MCF 10A (cell line): ENCODE measurements around the gene IGBP1. TPM values are rescaled to one million over a fixed set of nuclear protein-coding genes. Genes with fewer than 3 reads are reported as not detected.

ENCODE experiments used
- BruUV-seq: library from RNA; stranded (reverse); fragments of 400-500 nt; replicated peaks from 2 replicates; lab custom pipeline; 2021; lab: Mats Ljungman, UMichigan
- CTCF ChIA-PET: fragments of 300-600 bp; sonication (Branson Sonifier 250); formaldehyde crosslinking; extraction: SDS; loops from one replicate; lab custom pipeline; 2021; ENCODE audit warnings: antibody characterized with exemption, inconsistent platforms; lab: Yijun Ruan, JAX
- POLR2A ChIA-PET: fragments of 300-600, 350-650 bp; sonication (Branson Sonifier 250); formaldehyde crosslinking; extraction: SDS; loops from one replicate; lab custom pipeline; 2020; ENCODE audit warnings: antibody characterized with exemption, inconsistent platforms; lab: Yijun Ruan, JAX
- DNase-seq: peaks from one replicate; pipeline ENCODE4 v3.0.0-alpha.2; 2018; ENCODE audit not compliant: unreplicated experiment
- H3K27ac Mint-ChIP-seq: one replicate; pipeline ENCODE4 v1.8.0; 2022; ENCODE audit warnings: mild to moderate bottlenecking, low read depth, mixed read lengths; ENCODE audit not compliant: unreplicated experiment
- H3K27me3 Mint-ChIP-seq: one replicate; pipeline ENCODE4 v1.8.0; 2022; ENCODE audit warnings: mixed read lengths; ENCODE audit not compliant: insufficient read depth, unreplicated experiment
- H3K36me3 Mint-ChIP-seq: one replicate; pipeline ENCODE4 v1.8.0; 2022; ENCODE audit warnings: mild to moderate bottlenecking, moderate library complexity, mixed read lengths; ENCODE audit not compliant: insufficient read depth, unreplicated experiment
- H3K4me1 Mint-ChIP-seq: one replicate; pipeline ENCODE4 v1.8.0; 2022; ENCODE audit warnings: mixed read lengths; ENCODE audit not compliant: insufficient read depth, unreplicated experiment
- H3K4me3 Mint-ChIP-seq: one replicate; pipeline ENCODE4 v1.8.0; 2022; ENCODE audit warnings: mild to moderate bottlenecking, moderate library complexity, mixed read lengths; ENCODE audit not compliant: unreplicated experiment
- H3K9me3 Mint-ChIP-seq: one replicate; pipeline ENCODE4 v1.8.0; 2022; ENCODE audit warnings: mixed read lengths; ENCODE audit not compliant: unreplicated experiment
- intact Hi-C: fragments of 100-400 bp; cut with micrococcal nuclease; formaldehyde crosslinking; loops from 2 replicates; pipeline ENCODE4 v1.14.1; 2022
- total RNA-seq: library from RNA; stranded (reverse); gene quantifications from 2 replicates; pipeline ENCODE4 v1.2.3, GENCODE V29; 2022
- TF ChIP-seq, protein P1 (sequence below): fragments of 200-600 bp; IDR thresholded peaks from one replicate; pipeline ENCODE4 v1.8.0; 2022; ENCODE audit warnings: antibody characterized with exemption, mild to moderate bottlenecking; ENCODE audit not compliant: unreplicated experiment

IGBP1 gene
- total RNA-seq, 1 experiment from 2014 or later: 36.3 TPM

DNA sequence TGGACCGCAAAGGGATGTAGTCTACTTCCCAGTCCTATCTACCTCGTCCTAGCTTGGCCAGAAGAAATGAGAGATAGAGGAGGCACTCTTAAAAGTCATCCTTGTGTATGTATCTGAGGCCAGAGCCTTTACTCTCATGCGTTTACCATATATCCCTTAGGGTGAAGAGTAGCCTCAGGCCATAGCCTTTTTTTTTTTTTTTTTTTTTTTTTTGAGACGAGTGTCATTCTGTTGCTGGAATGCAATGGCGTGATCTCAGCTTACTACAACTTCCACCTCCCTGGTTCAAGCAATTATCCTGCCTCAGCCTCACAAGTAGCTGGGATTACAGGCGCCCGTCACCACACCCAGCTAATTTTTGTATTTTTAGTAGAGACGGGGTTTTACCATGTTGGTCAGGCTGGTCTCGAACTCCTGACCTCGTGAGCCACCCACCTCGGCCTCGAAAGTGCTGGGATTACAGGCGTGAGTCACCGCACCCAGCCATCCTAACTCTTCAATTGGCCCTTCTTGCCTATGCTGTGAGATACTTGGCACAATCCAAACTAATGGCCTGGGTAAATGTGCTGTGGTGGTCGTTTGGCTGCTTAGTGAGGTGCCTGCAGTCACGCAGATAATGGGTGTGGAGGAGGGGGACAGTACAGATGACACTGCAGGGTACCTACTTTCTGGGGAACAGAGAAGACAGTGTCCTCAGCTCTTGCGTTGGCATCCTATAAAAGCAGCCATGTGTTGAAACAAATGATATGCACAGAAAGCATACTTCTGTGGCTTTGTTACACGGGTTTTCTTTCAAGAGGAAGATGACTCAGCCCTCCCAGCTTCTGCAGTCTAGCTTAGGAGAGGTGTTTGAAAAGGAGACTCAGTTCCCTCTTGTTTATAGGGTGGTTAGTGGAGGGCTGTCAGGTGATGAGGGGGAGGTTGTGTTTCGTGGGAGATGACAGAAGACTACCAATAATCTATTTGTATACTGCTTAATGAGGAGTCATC lies 33.6 kb downstream of the IGBP1 start:
- H3K27me3 Mint-ChIP-seq: peaks cover 38% of the 10 kb centered on the region
- DNase-seq: peak; percentile 38
- no peaks in the 10 kb centered on the region for H3K4me1 Mint-ChIP-seq
- POLR2A ChIA-PET: interaction anchor here (1.6 kb wide), 1 partner anchor 15 kb away, joined by 4 read pairs; no protein-coding TSS in a partner anchor
- H3K36me3 Mint-ChIP-seq: peaks cover 27% of the 10 kb centered on the region
- CTCF ChIA-PET: interaction anchor here (0.5 to 1.2 kb wide), 5 partner anchors 18 to 212 kb away, joined by 3 read pairs; no protein-coding TSS in a partner anchor
- no peaks in the 10 kb centered on the region for H3K9me3 Mint-ChIP-seq
- H3K27ac Mint-ChIP-seq: no peak overlapping the region
- TF ChIP-seq, protein P1, sequence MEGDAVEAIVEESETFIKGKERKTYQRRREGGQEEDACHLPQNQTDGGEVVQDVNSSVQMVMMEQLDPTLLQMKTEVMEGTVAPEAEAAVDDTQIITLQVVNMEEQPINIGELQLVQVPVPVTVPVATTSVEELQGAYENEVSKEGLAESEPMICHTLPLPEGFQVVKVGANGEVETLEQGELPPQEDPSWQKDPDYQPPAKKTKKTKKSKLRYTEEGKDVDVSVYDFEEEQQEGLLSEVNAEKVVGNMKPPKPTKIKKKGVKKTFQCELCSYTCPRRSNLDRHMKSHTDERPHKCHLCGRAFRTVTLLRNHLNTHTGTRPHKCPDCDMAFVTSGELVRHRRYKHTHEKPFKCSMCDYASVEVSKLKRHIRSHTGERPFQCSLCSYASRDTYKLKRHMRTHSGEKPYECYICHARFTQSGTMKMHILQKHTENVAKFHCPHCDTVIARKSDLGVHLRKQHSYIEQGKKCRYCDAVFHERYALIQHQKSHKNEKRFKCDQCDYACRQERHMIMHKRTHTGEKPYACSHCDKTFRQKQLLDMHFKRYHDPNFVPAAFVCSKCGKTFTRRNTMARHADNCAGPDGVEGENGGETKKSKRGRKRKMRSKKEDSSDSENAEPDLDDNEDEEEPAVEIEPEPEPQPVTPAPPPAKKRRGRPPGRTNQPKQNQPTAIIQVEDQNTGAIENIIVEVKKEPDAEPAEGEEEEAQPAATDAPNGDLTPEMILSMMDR: no peak
- BruUV-seq: no TSS peak
- intact Hi-C loops: no loop called here
- no peak overlapping the region for H3K4me3 Mint-ChIP-seq

DNA sequence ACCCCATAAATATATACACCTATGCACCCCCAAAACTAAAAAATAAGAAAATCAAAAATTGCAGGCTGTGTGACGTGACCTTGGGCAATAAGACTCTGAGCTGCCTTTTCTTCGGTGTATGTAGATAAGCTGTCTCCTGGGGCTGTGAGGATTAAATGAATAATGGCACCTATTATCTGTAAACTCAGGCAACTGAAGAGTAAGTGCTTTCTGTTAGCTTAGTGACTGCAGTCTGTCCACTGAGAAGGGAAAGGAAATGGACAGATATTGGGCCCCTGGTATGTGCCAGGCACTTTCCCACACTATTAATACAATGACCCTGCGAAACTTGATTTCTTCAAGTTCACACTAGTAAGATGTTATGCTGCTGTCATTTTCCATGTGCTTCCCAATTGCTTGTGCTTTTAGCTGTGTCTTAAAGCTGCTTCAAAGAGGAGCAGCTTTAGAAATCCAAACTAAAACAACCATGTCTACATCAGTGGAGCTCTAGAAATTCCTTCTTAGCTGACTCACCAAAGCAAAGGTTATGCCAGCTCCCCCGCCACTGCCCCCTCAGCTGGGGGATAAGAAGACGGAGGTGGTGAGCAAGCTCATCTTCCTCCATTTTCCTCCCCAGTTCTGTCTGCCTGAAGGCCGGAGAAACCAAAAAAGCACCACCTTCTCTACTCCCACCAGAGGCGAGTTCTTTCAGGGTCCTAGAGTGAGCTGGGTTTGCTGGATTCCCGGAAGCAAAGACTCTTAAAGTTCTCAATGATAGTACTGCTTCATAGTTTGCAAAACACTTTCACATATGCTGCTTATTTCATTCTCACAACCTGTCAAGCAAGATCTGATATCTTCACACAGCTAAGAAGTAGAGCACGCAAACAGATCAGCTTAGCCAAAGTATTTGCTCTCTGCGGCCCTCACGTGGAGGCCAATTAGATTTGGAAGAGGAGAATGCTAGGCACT lies 35.3 kb downstream of the IGBP1 start:
- POLR2A ChIA-PET: interaction anchor here (0.6 to 1.0 kb wide), 3 partner anchors 11 to 210 kb away, joined by 3 read pairs; no protein-coding TSS in a partner anchor
- Mint-ChIP-seq H3K4me3 (no peak overlapping the region), H3K4me1 (no peaks in the 10 kb centered on the region), H3K9me3 (no peaks in the 10 kb centered on the region), H3K36me3 (peaks cover 24% of the 10 kb centered on the region), H3K27me3 (peaks cover 53% of the 10 kb centered on the region), H3K27ac (no peak overlapping the region)
- BruUV-seq: no TSS peak
- CTCF ChIA-PET: interaction anchor here (0.6 to 1.3 kb wide), 3 partner anchors 9 to 1223 kb away, joined by 3 to 6 read pairs (median 4); no protein-coding TSS in a partner anchor
- DNase-seq: peak; percentile 30
- intact Hi-C loops: no loop called here
- TF ChIP-seq, protein P1: no peak

DNA sequence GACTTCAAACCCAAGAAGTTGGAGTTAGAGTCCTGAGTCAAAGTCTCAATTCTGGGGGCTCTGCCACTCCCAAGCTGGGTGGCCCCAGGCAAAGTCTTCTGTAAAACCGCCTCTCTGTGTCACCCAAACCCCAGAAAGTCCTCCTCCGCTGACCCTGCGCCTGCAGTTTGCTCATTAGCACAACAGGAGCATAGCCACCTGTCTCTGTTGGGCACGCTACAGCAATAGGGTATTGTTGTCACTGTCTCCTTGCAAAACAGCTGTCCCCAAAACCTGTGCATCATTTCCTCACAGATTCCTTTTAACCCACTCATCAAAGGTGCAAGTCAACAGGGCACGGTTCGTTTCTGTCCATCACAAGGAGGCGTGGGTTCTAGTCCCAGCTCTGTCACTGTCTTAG lies 36.0 kb downstream of the IGBP1 start:
- no TSS peak for BruUV-seq
- Mint-ChIP-seq H3K4me3 (no peak overlapping the region), H3K27me3 (peaks cover 51% of the 10 kb centered on the region), H3K27ac (no peak overlapping the region), H3K4me1 (peaks cover 1% of the 10 kb centered on the region), H3K9me3 (no peaks in the 10 kb centered on the region), H3K36me3 (peaks cover 24% of the 10 kb centered on the region)
- no peak for DNase-seq
- TF ChIP-seq, protein P1: no peak
- ChIA-PET CTCF (interaction anchor here (0.6 kb wide), 1 partner anchor 1223 kb away, joined by 3 read pairs; no protein-coding TSS in a partner anchor), POLR2A (interaction anchor here (0.6 to 1.0 kb wide), 3 partner anchors 10 to 209 kb away, joined by 3 read pairs; no protein-coding TSS in a partner anchor)
- intact Hi-C loops: no loop called here
